ENCODE results near the gene NALCN.

NALCN gene

GRCh38 chr13:101013245-101013644 lies 403.1 kb downstream of the NALCN start:
- ATAC-seq = no peak

- no peak for ATAC-seq
These were observed 406.2 kb downstream of the NALCN start for GRCh38 chr13:101010100-101010499.

- no peak for ATAC-seq
These were observed 409.1 kb downstream of the NALCN start for GRCh38 chr13:101007245-101007644.
